ENCODE data around the gene SKA2.
"Not testable (repeated sequence)": the region's sequence is repeated elsewhere in the genome, so short reads cannot be mapped to it uniquely, and the experiment has no call there.

The SKA2 gene

DNA sequence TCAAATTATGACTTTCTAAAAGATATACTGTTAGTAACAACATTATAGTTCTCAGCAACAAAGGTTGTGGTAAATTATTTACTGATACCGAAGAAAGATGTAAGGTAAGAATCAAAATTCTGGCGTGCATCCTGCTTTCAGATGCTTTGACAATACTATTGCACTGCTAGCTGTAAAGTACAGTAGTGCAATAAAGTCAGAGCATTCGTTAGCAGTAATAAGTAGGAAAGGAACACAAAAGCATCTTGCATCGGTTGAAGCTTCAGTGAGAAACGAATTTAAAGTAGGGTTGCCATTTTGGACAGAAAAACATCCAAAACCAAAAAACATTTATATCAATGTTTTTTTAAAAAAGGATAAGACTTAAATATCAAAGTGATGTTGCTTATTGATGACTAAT lies 4.0 kb downstream of the SKA2 start:
- no peak overlapping the region for H3K27ac ChIP-seq
- peaks cover 60% of the 10 kb centered on the region for H3K36me3 ChIP-seq
- H3K9me3 ChIP-seq (ENCODE audit: severe bottlenecking) = no peaks in the 10 kb centered on the region
- TF ChIP-seq, protein P1, sequence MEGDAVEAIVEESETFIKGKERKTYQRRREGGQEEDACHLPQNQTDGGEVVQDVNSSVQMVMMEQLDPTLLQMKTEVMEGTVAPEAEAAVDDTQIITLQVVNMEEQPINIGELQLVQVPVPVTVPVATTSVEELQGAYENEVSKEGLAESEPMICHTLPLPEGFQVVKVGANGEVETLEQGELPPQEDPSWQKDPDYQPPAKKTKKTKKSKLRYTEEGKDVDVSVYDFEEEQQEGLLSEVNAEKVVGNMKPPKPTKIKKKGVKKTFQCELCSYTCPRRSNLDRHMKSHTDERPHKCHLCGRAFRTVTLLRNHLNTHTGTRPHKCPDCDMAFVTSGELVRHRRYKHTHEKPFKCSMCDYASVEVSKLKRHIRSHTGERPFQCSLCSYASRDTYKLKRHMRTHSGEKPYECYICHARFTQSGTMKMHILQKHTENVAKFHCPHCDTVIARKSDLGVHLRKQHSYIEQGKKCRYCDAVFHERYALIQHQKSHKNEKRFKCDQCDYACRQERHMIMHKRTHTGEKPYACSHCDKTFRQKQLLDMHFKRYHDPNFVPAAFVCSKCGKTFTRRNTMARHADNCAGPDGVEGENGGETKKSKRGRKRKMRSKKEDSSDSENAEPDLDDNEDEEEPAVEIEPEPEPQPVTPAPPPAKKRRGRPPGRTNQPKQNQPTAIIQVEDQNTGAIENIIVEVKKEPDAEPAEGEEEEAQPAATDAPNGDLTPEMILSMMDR (IDR thresholded peaks at IDR 0.05; ENCODE audit: low read depth, low read length) = no peak
- no peak overlapping the region for H3K4me3 ChIP-seq (ENCODE audit: low read depth, low read length)
- H3K27me3 ChIP-seq (ENCODE audit: insufficient read depth, low read depth, severe bottlenecking) = no peaks in the 10 kb centered on the region
- DNase-seq = no peak

GRCh38 chr17:59149841-59150511 lies 5.0 kb downstream of the SKA2 start:
- TF ChIP-seq, protein P1 (IDR thresholded peaks at IDR 0.05; ENCODE audit: low read depth, low read length) = no peak
- Histone ChIP-seq H3K9me3 (ENCODE audit: severe bottlenecking) (no peaks in the 10 kb centered on the region), H3K36me3 (peaks cover 69% of the 10 kb centered on the region), H3K27ac (no peak overlapping the region), H3K4me3 (ENCODE audit: low read depth, low read length) (no peak overlapping the region), H3K27me3 (ENCODE audit: insufficient read depth, low read depth, severe bottlenecking) (no peaks in the 10 kb centered on the region)
- no peak for DNase-seq

- TF ChIP-seq, protein P1 (IDR thresholded peaks at IDR 0.05; ENCODE audit: low read depth, low read length) = no peak
- H3K4me3 ChIP-seq (ENCODE audit: low read depth, low read length) = no peak overlapping the region
- peaks cover 73% of the 10 kb centered on the region for H3K36me3 ChIP-seq
- no peak overlapping the region for H3K27ac ChIP-seq
- no peaks in the 10 kb centered on the region for H3K27me3 ChIP-seq (ENCODE audit: insufficient read depth, low read depth, severe bottlenecking)
- no peaks in the 10 kb centered on the region for H3K9me3 ChIP-seq (ENCODE audit: severe bottlenecking)
- DNase-seq = no peak
Measured at GRCh38 chr17:59149051-59149450, 5.9 kb downstream of the SKA2 start.

GRCh38 chr17:59145571-59146096 lies 9.4 kb downstream of the SKA2 start:
- H3K27me3 ChIP-seq (ENCODE audit: insufficient read depth, low read depth, severe bottlenecking) = no peaks in the 10 kb centered on the region
- peaks cover 77% of the 10 kb centered on the region for H3K36me3 ChIP-seq
- TF ChIP-seq, protein P1 (IDR thresholded peaks at IDR 0.05; ENCODE audit: low read depth, low read length) = no peak
- H3K4me3 ChIP-seq (ENCODE audit: low read depth, low read length) = no peak overlapping the region
- no peak overlapping the region for H3K27ac ChIP-seq
- no peak for DNase-seq
- no peaks in the 10 kb centered on the region for H3K9me3 ChIP-seq (ENCODE audit: severe bottlenecking)

DNA sequence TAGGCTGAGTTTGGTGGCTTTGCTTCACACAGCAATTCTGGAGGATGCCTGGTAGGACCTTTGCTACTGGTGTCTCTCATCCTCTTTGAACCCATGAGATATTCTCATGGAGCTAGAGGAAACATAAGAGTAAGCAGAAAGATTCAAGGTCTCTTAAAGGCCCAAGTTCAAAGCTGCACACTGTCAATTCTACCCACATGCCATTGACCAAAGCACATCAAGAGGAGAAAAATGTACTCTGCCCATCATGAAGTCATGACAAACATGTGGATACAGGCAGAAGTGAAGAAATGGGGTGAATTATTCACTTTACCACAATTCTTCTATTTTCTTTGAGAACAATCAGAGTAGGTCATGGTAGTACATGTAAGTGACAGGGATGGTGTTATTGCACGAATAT lies 13.1 kb downstream of the SKA2 start:
- Histone ChIP-seq H3K27ac (no peak overlapping the region), H3K36me3 (peaks cover 68% of the 10 kb centered on the region), H3K27me3 (ENCODE audit: insufficient read depth, low read depth, severe bottlenecking) (no peaks in the 10 kb centered on the region), H3K9me3 (ENCODE audit: severe bottlenecking) (no peaks in the 10 kb centered on the region), H3K4me3 (ENCODE audit: low read depth, low read length) (no peak overlapping the region)
- TF ChIP-seq, protein P1 (IDR thresholded peaks at IDR 0.05; ENCODE audit: low read depth, low read length) = no peak
- no peak for DNase-seq

GRCh38 chr17:59139939-59140338 lies 15.0 kb downstream of the SKA2 start:
- DNase-seq = no peak
- H3K36me3 ChIP-seq = peaks cover 54% of the 10 kb centered on the region
- H3K27ac ChIP-seq = no peak overlapping the region
- no peaks in the 10 kb centered on the region for H3K27me3 ChIP-seq (ENCODE audit: insufficient read depth, low read depth, severe bottlenecking)
- H3K4me3 ChIP-seq (ENCODE audit: low read depth, low read length) = no peak overlapping the region
- TF ChIP-seq, protein P1 (IDR thresholded peaks at IDR 0.05; ENCODE audit: low read depth, low read length) = no peak
- no peaks in the 10 kb centered on the region for H3K9me3 ChIP-seq (ENCODE audit: severe bottlenecking)

DNA sequence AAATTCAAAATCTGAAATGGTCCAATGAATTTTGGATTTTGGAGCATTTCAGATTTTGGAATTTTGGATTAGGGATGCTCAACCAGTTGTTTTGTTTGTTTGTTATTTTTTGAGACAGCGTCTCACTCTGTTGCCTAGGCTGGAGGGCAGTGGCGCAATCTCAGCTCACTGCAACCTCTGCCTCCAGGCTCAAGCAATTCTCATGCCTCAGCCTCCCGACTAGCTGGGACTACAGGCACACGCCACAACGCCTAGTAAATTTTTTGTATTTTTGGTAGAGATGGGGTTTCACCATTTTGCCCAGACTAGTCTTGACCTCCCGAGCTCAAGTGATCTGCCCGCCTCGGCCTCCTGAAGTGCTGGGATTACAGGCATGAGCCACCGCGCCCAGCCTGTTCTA lies 16.6 kb downstream of the SKA2 start:
- not testable (repeated sequence) for H3K4me3 ChIP-seq (ENCODE audit: low read depth, low read length); H3K27ac ChIP-seq; DNase-seq; H3K9me3 ChIP-seq (ENCODE audit: severe bottlenecking); H3K27me3 ChIP-seq (ENCODE audit: insufficient read depth, low read depth, severe bottlenecking)
- peaks cover 38% of the 10 kb centered on the region for H3K36me3 ChIP-seq

Data from WERI-Rb-1 (cell line).